HepG2 (cell line): ENCODE data around the gene LYPD4. TPM values are rescaled to one million over a fixed set of nuclear protein-coding genes. Genes with fewer than 3 reads are reported as not detected.

Experiments used
- ATF5 ChIP-seq: sonication (generic); formaldehyde crosslinking; IDR thresholded peaks from 2 replicates; pipeline ENCODE4 v1.4.0; 2020; ENCODE audit warnings: mild to moderate bottlenecking, low read depth, missing genetic modification reagents
- DNMT3B ChIP-seq: conservative IDR thresholded peaks from 2 replicates; pipeline ENCODE4 v1.6.1; 2016; ENCODE audit warnings: missing biosample characterization, control low read depth
- FOXP4 ChIP-seq: sonication (generic); formaldehyde crosslinking; IDR thresholded peaks from 2 replicates; pipeline ENCODE4 v1.4.0; 2020; ENCODE audit warnings: missing genetic modification reagents
- IKZF5 ChIP-seq: IDR thresholded peaks from 2 replicates; pipeline ENCODE4 v1.6.1; 2018; ENCODE audit warnings: missing genetic modification reagents, mild to moderate bottlenecking, missing compliant biosample characterization
- IRF9 ChIP-seq: sonication (generic); formaldehyde crosslinking; IDR thresholded peaks from 2 replicates; pipeline ENCODE4 v1.8.0; 2022; ENCODE audit warnings: missing genetic modification reagents, mild to moderate bottlenecking, borderline replicate concordance
- MAFK ChIP-seq, 2 experiments: IDR thresholded peaks in 1 of 2; conservative IDR thresholded peaks in 1 of 2; 2 replicates each; pipeline ENCODE4 v1.6.1; 2011; ENCODE audit warnings: improper control_type of control experiment in 2 of 2, low read length in 2 of 2
- MAX ChIP-seq: IDR thresholded peaks from 2 replicates; pipeline ENCODE4 v1.6.1; 2012; ENCODE audit warnings: inconsistent platforms
- MED13 ChIP-seq: sonication (generic); formaldehyde crosslinking; IDR thresholded peaks from 2 replicates; pipeline ENCODE4 v1.5.0; 2020; ENCODE audit warnings: missing genetic modification reagents
- NFE2 ChIP-seq: sonication (generic); formaldehyde crosslinking; IDR thresholded peaks from 2 replicates; pipeline ENCODE4 v1.4.0; 2020; ENCODE audit warnings: missing genetic modification reagents
- SCMH1 ChIP-seq: sonication (generic); formaldehyde crosslinking; IDR thresholded peaks from 2 replicates; pipeline ENCODE4 v1.9.0; 2021; ENCODE audit warnings: missing genetic modification reagents, mild to moderate bottlenecking, borderline replicate concordance
- SP1 ChIP-seq, 2 experiments: fragments of 450-650 bp in 1 of 2; sonication (generic) in 1 of 2; formaldehyde crosslinking in 1 of 2; IDR thresholded peaks; 2 replicates each; pipeline versions ENCODE4 v1.4.0 to v1.6.1; 2016 to 2020; ENCODE audit warnings: missing genetic modification reagents in 1 of 2
- SUZ12 ChIP-seq: fragments of 150-350 bp; IDR thresholded peaks from 2 replicates; pipeline ENCODE4 v1.6.1; 2014; ENCODE audit warnings: low read depth, low read length
- TCF7L2 ChIP-seq: IDR thresholded peaks from 2 replicates; pipeline ENCODE4 v1.6.1; 2011; ENCODE audit warnings: mild to moderate bottlenecking, low read depth, low read length, moderate library complexity
- TRAFD1 ChIP-seq: sonication (generic); formaldehyde crosslinking; IDR thresholded peaks from 2 replicates; pipeline ENCODE4 v1.5.1; 2020; ENCODE audit warnings: missing genetic modification reagents, mild to moderate bottlenecking, borderline replicate concordance
- TRIM22 ChIP-seq: fragments of 450-650 bp; IDR thresholded peaks from 2 replicates; pipeline ENCODE4 v1.6.1; 2017
- ZMYM2 ChIP-seq: sonication (generic); formaldehyde crosslinking; IDR thresholded peaks from 2 replicates; pipeline ENCODE4 v1.8.0; 2022; ENCODE audit warnings: mild to moderate bottlenecking, missing genetic modification reagents
- ZNF230 ChIP-seq: sonication (generic); formaldehyde crosslinking; IDR thresholded peaks from 2 replicates; pipeline ENCODE4 v1.4.0; 2020; ENCODE audit warnings: mild to moderate bottlenecking, missing genetic modification reagents
- ZNF550 ChIP-seq: sonication (generic); formaldehyde crosslinking; IDR thresholded peaks from 2 replicates; pipeline ENCODE4 v1.4.0; 2020; ENCODE audit warnings: mild to moderate bottlenecking, missing genetic modification reagents, borderline replicate concordance
- ZNF557 ChIP-seq: sonication (generic); formaldehyde crosslinking; IDR thresholded peaks from 2 replicates; pipeline ENCODE4 v1.4.0; 2020; ENCODE audit warnings: missing genetic modification reagents
- ZNF784 ChIP-seq: sonication (generic); formaldehyde crosslinking; IDR thresholded peaks from 2 replicates; pipeline ENCODE4 v1.5.1; 2020; ENCODE audit warnings: missing genetic modification reagents, mild to moderate bottlenecking, borderline replicate concordance
- polyA plus RNA-seq, 8 experiments: library from polyadenylated mRNA; depleted of rRNA in 3 of 8; stranded (reverse) in 7 of 8; unstranded in 1 of 8; fragments of >200 nt; fragmentation: Illumina TruSeq in 4 of 8; extraction: Trizol in 4 of 8; gene quantifications; 2 replicates each; pipeline versions ENCODE4 v1.2.1 to v1.2.3, GENCODE V29; 2011 to 2016; ENCODE audit warnings: low read depth in 4 of 8, missing spikeins in 1 of 8, mixed read lengths in 1 of 8; ENCODE audit not compliant: insufficient read depth in 1 of 8
- total RNA-seq, 5 experiments: library from RNA; depleted of rRNA; stranded (reverse); fragments of >200 nt; fragmentation: Illumina TruSeq; extraction: Trizol; gene quantifications; 2 replicates each; pipeline ENCODE4 v1.2.3, GENCODE V29; 2016; ENCODE audit warnings: low read depth in 1 of 5

The LYPD4 gene
- total and polyA plus RNA-seq, 2 of the 13 experiments (the other 11 are each of a cell fraction or from before 2014, with no cell fraction given), result not detected

- TF ChIP-seq FOXP4 (CRISPR knock-in tag) (peak; percentile 98), TRAFD1 (CRISPR knock-in tag) (no peak), IKZF5 (CRISPR knock-in tag) (peak; percentile 80), ZMYM2 (no peak), MAFK (conservative IDR thresholded peaks at IDR 0.05 in 1 of 2, IDR thresholded peaks at IDR 0.05 in 1 of 2; ENCODE audit: low read length in 2 of 2) (no peak), SP1 (IDR thresholded peaks at IDR 0.05) (no peak), SP1 (CRISPR knock-in tag; IDR thresholded peaks at IDR 0.05) (peak; percentile 41; the same call in 1 of the 2 replicates), ZNF557 (CRISPR knock-in tag) (no peak), ZNF230 (CRISPR knock-in tag) (0 out of 2 replicates have a peak, but pooled peaks have one; percentile 72), TCF7L2 (no peak), ATF5 (no peak), ZNF550 (no peak), DNMT3B (CRISPR knock-in tag) (no peak), ZNF784 (0 out of 2 replicates have a peak, but pooled peaks have one; percentile 48), MAX (peak; percentile 30; the same call in 1 of the 2 replicates), NFE2 (CRISPR knock-in tag) (no peak), IRF9 (CRISPR knock-in tag) (no peak), SCMH1 (CRISPR knock-in tag) (no peak), TRIM22 (no peak), MED13 (CRISPR knock-in tag) (peak; percentile 55; the same call in 1 of the 2 replicates), SUZ12 (no peak)
These were observed 43.4 kb upstream of the LYPD4 start (continued) for GRCh38 chr19:41887711-41888382.
